Pulmonary artery endothelial cell (primary cell): ENCODE data around the gene ASAP3. TPM values are rescaled to one million over a fixed set of nuclear protein-coding genes. Genes with fewer than 3 reads are reported as not detected.
A peak's percentile ranks its signal among the peaks of the same experiment; 100 is the strongest.
"Not testable (repeated sequence)": the region's sequence is repeated elsewhere in the genome, so short reads cannot be mapped to it uniquely, and the experiment has no call there.

Experiments
- DNase-seq: peaks from one replicate; pipeline ENCODE4 v3.0.0-alpha.2; 2011; ENCODE audit warnings: low read depth, low spot score
- total RNA-seq: library from RNA; depleted of rRNA; stranded (reverse); fragments of >200 nt; gene quantifications from 2 replicates; pipeline ENCODE4 v1.2.3, GENCODE V29; 2014

The ASAP3 gene
- total RNA-seq, 1 donor from 2014 or later: 8.0 TPM

DNA sequence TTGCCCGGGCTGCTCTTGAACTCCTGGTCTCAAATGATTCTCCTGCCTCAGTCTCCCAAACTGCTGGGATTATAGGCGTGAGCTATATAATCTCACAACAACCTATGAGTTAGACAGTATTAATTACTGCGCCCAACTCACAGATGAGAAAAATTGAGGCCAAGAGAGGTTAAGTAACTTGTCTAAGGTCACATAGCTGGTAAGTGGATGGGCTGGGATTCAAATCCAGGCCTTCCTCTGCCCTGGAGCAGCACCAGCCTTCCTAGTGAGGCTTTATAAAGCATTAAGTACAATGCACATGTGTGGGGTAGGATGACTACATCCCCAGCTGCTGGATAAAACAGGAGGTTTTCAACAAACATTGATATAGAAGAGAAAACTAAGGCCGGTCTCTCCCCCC is 31.9 kb upstream of the ASAP3 start:
- no peak for DNase-seq

GRCh38 chr1:23514111-23514679 is 30.2 kb upstream of the ASAP3 start:
- DNase-seq: no peak

DNA sequence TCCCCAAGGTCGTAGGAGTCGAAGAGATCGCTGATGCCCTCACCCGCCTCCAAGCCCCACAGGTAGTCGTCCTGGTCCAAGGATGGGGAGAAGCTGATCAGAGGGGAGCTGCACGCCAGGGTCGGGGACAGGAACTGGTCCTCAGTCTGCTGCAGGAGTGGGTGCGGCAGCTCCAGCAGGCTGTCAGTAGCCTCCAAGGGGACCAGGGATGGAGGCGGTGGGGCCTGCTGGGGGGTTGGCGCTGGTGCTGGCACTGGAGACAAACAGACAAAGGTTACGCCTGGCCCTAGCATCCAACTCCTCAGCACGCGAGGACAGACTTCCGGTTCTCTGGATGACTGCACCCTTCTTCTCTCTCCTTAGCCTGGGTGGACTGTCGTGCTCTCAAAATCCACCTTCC is 25.9 kb upstream of the ASAP3 start:
- DNase-seq: no peak

GRCh38 chr1:23506376-23507107 is 22.6 kb upstream of the ASAP3 start:
- DNase-seq: no peak

GRCh38 chr1:23505851-23506250 is 21.9 kb upstream of the ASAP3 start:
- no peak for DNase-seq

- DNase-seq: not testable (repeated sequence)
Observed at GRCh38 chr1:23504156-23504555, 20.2 kb upstream of the ASAP3 start.

DNA sequence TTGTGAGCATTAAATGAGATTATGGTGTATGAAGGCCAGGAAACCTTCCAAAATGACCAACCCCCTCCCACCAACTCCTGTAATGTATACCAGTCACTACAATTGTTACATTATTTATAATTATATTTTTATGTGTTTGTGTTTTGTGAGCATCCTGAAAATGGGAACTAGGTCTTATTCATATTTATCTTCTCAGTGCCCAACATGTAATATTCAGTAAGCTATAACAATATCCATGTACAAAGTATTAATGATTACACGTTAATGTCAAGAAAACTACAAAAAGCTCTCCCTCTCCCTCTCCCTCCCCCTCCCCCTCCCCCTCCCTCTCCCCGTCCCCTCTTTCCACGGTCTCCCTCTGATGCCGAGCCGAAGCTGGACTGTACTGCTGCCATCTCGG is 19.0 kb upstream of the ASAP3 start:
- no peak for DNase-seq

GRCh38 chr1:23500466-23500865 is 16.5 kb upstream of the ASAP3 start:
- DNase-seq: no peak

DNA sequence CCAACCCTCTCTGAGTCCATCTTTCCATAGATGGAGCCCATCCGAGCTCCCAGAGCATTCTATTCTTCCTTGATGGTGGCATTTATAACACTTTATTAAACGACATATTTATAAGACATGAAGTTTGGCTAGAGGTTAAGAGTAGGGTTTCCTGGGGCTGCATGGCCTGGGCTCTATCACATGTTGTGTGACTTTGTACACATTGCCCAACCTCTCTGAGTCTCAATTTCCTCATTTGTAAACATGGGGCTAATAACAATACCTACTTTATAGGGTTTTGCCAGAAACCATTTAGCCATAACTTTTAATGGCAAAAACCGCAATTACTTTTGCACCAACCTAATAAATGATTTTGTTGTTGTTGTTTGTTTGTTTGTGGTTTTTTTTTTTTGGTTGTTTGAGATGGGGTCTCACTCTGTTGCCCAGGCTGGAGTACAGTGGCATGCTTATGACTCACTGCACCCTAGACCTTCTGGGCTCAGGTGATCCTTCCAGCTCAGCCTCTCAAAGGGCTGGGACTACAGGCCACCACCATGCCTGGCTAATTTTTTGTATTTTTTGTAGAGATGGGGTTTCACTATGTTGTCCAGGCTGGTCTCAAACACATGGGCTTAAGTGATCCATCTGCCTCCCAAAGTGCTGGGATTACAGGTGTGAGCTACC is 13.9 kb upstream of the ASAP3 start:
- DNase-seq: no peak

DNA sequence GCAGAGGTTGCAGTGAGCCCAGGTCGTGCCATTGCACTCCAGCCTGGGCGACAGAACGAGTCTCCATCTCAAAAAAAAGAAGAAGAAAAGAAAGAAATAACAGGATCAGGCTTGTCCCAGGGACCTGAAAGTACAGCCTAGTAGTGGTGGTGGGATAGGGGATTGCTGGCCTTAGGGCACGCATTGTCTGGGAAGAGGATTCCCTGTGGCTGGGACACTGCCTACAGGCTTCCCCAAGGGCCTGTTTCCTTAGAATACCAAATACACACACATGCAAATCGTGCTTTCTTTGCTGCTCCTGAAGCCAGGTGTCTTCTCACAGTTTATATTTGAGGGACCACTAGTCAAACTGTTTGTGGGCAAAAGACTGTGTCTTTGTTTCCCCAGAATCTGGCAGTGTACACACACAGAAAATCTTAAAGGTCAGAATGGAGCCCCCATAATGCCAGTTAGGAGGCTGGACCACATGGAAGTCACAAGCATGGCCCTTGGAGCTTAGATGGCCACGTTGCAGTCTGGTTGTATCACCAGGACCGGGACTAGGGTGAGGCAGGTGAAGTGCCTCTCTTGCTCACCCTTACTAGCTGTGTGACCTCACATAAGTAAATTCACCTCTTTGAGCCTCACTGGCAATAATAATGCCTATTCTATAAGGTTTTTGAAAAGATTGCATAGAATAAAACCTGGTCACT is 12.7 kb upstream of the ASAP3 start:
- DNase-seq: no peak

DNA sequence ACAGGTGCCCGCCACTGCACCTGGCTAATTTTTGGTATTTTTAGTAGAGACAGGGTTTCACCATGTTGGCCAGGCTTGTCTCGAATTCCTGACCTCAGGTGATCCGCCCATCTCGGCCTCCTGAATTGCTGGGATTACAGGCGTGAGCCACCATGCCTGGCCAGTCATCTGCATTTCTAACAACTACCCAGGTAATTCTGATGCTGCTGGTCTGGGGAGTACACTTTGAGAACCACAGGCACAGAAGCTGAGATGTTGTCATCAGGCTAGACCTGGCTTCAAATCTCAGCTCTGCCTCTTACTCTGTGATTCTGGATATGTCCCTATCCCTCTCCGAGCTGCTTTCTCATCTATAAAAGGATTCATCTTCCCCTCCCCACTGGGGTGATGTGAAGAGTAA is 10.9 kb upstream of the ASAP3 start:
- DNase-seq: not testable (repeated sequence)

DNA sequence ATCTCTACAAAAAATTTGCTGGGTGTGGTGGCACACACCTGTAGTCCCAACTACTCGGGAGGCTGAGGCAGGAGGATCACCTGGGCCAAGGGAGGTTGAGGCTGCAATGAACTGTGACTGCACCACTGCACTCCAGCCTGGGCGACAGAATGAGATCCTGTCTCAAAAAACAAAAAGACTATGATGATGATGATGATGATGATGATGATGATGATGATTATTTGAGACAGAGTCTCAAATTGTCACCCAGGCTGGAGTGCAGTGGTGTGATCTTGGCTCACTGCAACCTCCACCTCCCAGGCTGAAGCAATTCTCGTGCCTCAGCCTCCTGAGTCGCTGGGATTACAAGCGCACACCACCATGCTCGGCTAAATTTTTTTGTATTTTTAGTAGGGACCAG is 8.8 kb upstream of the ASAP3 start:
- DNase-seq: not testable (repeated sequence)

DNA sequence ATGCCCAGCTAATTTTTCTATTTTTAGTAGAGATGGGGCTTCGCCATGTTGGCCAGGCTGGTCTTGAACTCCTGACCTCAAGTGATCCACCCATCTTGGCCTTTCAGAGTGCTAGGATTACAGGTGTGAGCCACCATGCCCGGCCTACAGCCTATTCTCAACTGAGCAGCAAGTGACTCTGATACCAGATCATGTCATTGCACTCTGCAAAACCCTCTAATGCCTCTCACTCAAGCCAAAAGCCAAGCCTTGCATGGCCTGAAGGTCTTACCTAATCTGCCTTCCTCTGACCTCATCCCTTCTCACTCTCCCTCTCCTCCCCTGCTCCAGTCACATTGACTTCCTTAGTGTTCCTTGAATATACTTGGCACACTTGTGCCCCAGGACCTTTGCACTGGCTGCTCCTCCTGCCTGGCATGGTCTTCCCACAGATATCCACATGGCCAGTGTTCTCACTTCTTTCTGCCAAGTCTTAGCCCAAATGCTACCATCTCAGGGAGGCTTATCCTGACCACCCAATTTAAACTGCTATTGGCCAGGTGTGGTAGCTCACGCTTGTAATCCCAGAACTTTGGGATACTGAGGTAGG is 8.2 kb upstream of the ASAP3 start:
- no peak for DNase-seq

DNA sequence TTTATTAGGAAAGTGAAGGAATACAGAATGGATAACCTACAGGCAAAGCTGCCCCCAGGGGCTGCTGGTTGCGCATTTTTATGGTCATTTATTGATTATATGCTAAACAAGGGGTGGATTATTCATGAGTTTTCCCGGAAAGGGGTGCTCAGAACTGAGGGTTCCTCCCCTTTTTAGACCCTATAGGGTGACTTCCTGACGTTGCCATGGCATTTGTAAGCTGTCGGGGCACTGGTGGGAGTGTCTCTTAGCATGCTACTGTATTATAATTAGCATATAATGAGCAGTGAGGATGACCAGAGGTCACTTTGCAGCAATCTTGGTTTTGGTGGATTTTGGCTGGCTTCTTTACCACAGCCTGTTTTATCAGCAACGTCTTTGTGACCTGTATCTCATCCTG is 5.9 kb upstream of the ASAP3 start:
- DNase-seq: no peak

GRCh38 chr1:23485002-23485332 is 988 bp upstream of the ASAP3 start:
- DNase-seq: no peak

DNA sequence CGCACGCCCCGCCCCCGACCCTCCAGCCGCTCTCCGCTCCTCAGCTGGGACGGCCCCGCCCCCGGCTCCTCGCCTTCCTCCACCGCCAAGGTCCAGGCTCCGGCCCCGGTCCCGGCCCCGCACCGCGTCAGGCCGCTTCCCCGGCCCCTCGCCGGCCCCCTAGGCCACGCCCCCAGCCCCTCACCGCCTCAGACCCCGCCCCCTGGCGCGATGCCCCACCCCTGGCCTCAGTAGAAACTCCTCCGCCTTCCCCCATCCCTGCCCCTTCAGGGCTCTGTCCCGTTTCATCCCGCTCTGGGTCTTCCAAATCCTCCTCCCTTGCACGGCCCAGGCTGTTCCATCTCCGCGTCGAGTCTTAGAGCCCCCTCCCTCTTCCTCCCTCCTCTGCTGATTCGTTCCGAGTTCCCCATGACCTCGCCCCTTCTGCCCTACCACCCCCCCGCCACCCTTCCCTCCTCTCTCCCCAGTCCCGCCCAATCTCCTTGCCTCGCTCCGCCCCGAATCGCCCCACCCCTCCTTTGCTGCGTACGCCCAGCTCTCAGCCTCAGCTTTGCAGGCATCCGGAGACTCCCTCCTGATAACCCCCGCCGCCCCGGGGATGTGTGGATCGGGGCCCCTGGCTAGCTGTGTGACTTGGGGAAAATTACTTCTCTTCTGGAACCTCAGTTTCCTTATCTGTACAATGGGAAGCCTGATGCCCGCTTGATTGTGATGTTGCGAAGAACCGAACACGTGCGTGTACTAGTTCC is 448 bp upstream of the ASAP3 start:
- peak; percentile 61 for DNase-seq

- no peak for DNase-seq
Observed at GRCh38 chr1:23481904-23482303, 2.1 kb downstream of the ASAP3 start.

DNA sequence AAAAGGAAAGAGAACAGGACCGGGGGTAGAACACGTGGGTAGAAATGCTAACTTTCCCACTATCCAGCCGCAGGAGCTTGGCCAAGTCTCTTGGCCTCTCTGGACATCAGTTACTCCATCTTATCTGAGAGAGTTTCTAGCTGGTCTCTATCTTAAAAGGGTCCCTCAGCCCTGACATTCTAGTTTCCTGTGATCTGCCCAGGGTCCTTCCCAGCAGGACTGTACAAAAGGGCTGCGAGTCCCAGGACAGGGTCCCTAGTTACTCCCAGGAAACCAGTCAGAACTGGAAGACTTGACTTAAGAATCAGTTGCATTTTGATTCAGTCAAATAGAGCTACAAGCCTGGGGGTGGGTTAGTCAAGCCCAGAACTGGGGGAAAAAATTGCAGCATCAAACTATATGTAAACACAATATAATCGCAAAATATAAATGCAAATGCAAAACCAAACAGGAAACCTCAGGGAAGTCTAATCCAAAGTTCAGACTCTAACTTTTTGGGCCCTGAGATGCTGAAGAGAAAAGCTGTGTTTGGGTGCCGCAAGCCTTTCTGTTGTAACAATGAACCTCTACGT is 2.9 kb downstream of the ASAP3 start:
- no peak for DNase-seq

GRCh38 chr1:23480187-23481025 is 3.6 kb downstream of the ASAP3 start:
- no peak for DNase-seq

DNA sequence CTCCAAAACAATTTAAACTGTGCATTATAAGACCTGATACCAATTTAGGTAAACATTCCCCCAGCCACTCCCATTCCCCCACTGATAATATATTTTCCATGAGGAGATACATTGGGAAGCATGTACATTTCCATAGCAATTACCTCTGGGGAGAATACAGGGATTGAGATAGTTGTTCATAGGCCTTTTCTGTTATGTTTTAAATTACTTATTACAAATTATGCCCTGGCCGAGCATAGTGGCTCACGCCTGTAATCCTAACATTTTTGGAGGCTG is 4.4 kb downstream of the ASAP3 start:
- no peak for DNase-seq
